GM12878 (cell line): ENCODE results near the gene NSG2. TPM values are rescaled to one million over a fixed set of nuclear protein-coding genes. Genes with fewer than 3 reads are reported as not detected.

Experiments
- ATAC-seq: fragments of 200-7000 bp; cut with Tn5 transposase; 3 replicates; pipeline ENCODE4 v1.9.1; 2020; ENCODE audit warnings: mild to moderate bottlenecking, moderate library complexity
- BruUV-seq: library from RNA; stranded (reverse); fragments of 400-500 nt; replicated peaks from 2 replicates; lab custom pipeline; 2021; lab: Mats Ljungman, UMichigan
- CTCF ChIA-PET: fragments of 300-600 bp; sonication (Branson Sonifier 250); formaldehyde crosslinking; extraction: SDS; loops from one replicate; lab custom pipeline; 2021; ENCODE audit warnings: inconsistent platforms; lab: Yijun Ruan, JAX
- POLR2A ChIA-PET: fragments of 350-600 bp; formaldehyde crosslinking; extraction: SDS; loops from one replicate; lab custom pipeline; 2021; ENCODE audit warnings: inconsistent platforms; lab: Charles Lee
- RAD21 ChIA-PET: fragments of 300-600 bp; sonication (Branson Sonifier 250); formaldehyde crosslinking; loops from one replicate; lab custom pipeline; 2023; ENCODE audit warnings: antibody characterized with exemption; ENCODE audit not compliant: unreplicated experiment; lab: Charles Lee
- SMC1A ChIA-PET: fragments of 300-600 bp; sonication (Branson Sonifier 250); formaldehyde crosslinking; loops from one replicate; lab custom pipeline; 2023; ENCODE audit not compliant: unreplicated experiment, uncharacterized antibody; lab: Charles Lee
- DNase-seq: peaks from one replicate; pipeline ENCODE4 v3.0.0-alpha.2; 2011; ENCODE audit warnings: low read depth, low spot score
- FAIRE-seq: peaks from 3 replicates; lab custom pipeline; 2011; peaks lifted over from hg19 to GRCh38; lab: Jason Lieb, UNC
- H2AFZ ChIP-seq: 2 replicates; pipeline ENCODE4 v1.6.0; 2011; ENCODE audit warnings: low read depth, low read length, control low read depth; ENCODE audit not compliant: control insufficient read depth
- H3K27ac ChIP-seq: 2 replicates; pipeline ENCODE4 v1.5.1; 2011; ENCODE audit warnings: control low read depth; ENCODE audit not compliant: control insufficient read depth, insufficient read depth
- H3K27me3 ChIP-seq, 2 experiments: replicated peaks in 1 of 2; 2 replicates each; pipeline versions ENCODE4 v1.6.0 to v1.6.1; 2011; ENCODE audit warnings: low read length in 1 of 2; ENCODE audit not compliant: control insufficient read depth in 2 of 2, insufficient read depth in 2 of 2
- H3K36me3 ChIP-seq, 2 experiments: 2 replicates each; pipeline ENCODE4 v1.5.1; 2011; ENCODE audit warnings: low read length in 1 of 2; ENCODE audit not compliant: control insufficient read depth in 2 of 2, insufficient read depth in 2 of 2
- H3K4me1 ChIP-seq: 2 replicates; pipeline ENCODE4 v1.6.1; 2011; ENCODE audit warnings: mild to moderate bottlenecking, low read length, moderate library complexity, mixed read lengths; ENCODE audit not compliant: control insufficient read depth, insufficient read depth
- H3K4me2 ChIP-seq: 2 replicates; pipeline ENCODE4 v1.6.0; 2011; ENCODE audit warnings: control low read depth; ENCODE audit not compliant: control insufficient read depth, insufficient read depth
- H3K4me3 ChIP-seq: fragments of 200-600 bp; sonication (generic); 2 replicates; pipeline ENCODE4 v1.5.1; 2016
- H3K79me2 ChIP-seq: 2 replicates; pipeline ENCODE4 v1.6.0; 2011; ENCODE audit warnings: low read length; ENCODE audit not compliant: control insufficient read depth, insufficient read depth
- H3K9ac ChIP-seq: 2 replicates; pipeline ENCODE4 v1.8.0; 2011; ENCODE audit warnings: low read length, control low read depth, mixed read lengths; ENCODE audit not compliant: control insufficient read depth, insufficient read depth
- H3K9me3 ChIP-seq: replicated peaks from 3 replicates; pipeline ENCODE4 v1.5.1; 2011; ENCODE audit warnings: mild to moderate bottlenecking, low read length; ENCODE audit not compliant: control insufficient read depth, insufficient read depth
- H4K20me1 ChIP-seq: 2 replicates; pipeline ENCODE4 v1.6.0; 2011; ENCODE audit not compliant: control insufficient read depth, insufficient read depth
- BRCA1 ChIP-seq: IDR thresholded peaks from 2 replicates; pipeline ENCODE4 v1.6.1; 2011; ENCODE audit warnings: low read depth, low read length, improper control_type of control experiment
- MXI1 ChIP-seq: fragments of 150-350 bp; IDR thresholded peaks from 2 replicates; pipeline ENCODE4 v1.6.1; 2011; ENCODE audit warnings: low read depth, mild to moderate bottlenecking, inconsistent platforms, low read length, improper control_type of control experiment
- NBN ChIP-seq: fragments of 450-650 bp; IDR thresholded peaks from 2 replicates; pipeline ENCODE4 v1.6.1; 2016
- NR2C2 ChIP-seq: IDR thresholded peaks from 2 replicates; pipeline ENCODE4 v1.6.1; 2011; ENCODE audit warnings: borderline replicate concordance, low read depth; ENCODE audit not compliant: control insufficient read depth, insufficient read length
- WGBS: methylation state at CpG from one replicate; pipeline ENCODE4 v1.1.6; 2016; ENCODE audit warnings: low lambda C conversion rate; ENCODE audit not compliant: insufficient replicate concordance, insufficient coverage; ENCODE audit errors: missing lambda C conversion rate; 5-methylcytosine and 5-hydroxymethylcytosine counted together
- in situ Hi-C: fragments of 300-500 bp; cut with MboI; formaldehyde crosslinking; loops from 9 replicates; pipeline ENCODE4 v1.14.3; 2018; ENCODE audit warnings: mixed read lengths
- intact Hi-C: fragments of 100-400 bp; cut with micrococcal nuclease; formaldehyde crosslinking; loops from one replicate; pipeline ENCODE4 v1.14.2; 2022; ENCODE audit not compliant: unreplicated experiment
- polyA plus RNA-seq, 11 experiments: library from polyadenylated mRNA; depleted of rRNA in 4 of 11; unstranded in 6 of 11; stranded (reverse) in 5 of 11; fragments of >200 nt; fragmentation: Nextera tagmentation in 4 of 11; fragmentation: Illumina TruSeq in 1 of 11; extraction: Ambion mirVana in 4 of 11; extraction: Trizol in 1 of 11; gene quantifications; 1 replicate in 1 of 11; 2 replicates in 10 of 11; pipeline versions ENCODE4 v1.2.1 to v1.2.3, GENCODE V29; 2011 to 2016; ENCODE audit warnings: inconsistent platforms in 2 of 11, missing spikeins in 2 of 11, low read depth in 1 of 11
- total RNA-seq, 4 experiments: library from RNA; depleted of rRNA in 3 of 4; stranded (reverse); fragments of >200 nt in 3 of 4; fragmentation: Illumina TruSeq in 1 of 4; extraction: Trizol in 1 of 4; gene quantifications; 2 replicates each; pipeline versions ENCODE4 v1.2.1 to v1.2.3, GENCODE V29; 2013 to 2021
- TF ChIP-seq, protein P1 (sequence below): fragments of 450-650 bp; IDR thresholded peaks from 2 replicates; pipeline ENCODE4 v1.6.1; 2016; ENCODE audit warnings: mild to moderate bottlenecking, moderate library complexity, borderline replicate concordance
- TF ChIP-seq, protein P2 (sequence below): IDR thresholded peaks from 2 replicates; pipeline ENCODE4 v1.6.1; 2011; ENCODE audit warnings: low read depth, low read length, improper control_type of control experiment, borderline replicate concordance
- TF ChIP-seq, protein P3 (sequence below): fragments of 450-650 bp; formaldehyde crosslinking; IDR thresholded peaks from 2 replicates; pipeline ENCODE4 v1.4.0; 2020; ENCODE audit warnings: mild to moderate bottlenecking, moderate library complexity
- TF ChIP-seq, protein P4 (sequence below): fragments of 150-350 bp; IDR thresholded peaks from 2 replicates; pipeline ENCODE4 v1.6.1; 2014; ENCODE audit warnings: mild to moderate bottlenecking, low read depth, low read length
- TF ChIP-seq, protein P5 (sequence below): fragments of 450-650 bp; IDR thresholded peaks from 2 replicates; pipeline ENCODE4 v1.6.1; 2014; ENCODE audit warnings: mild to moderate bottlenecking

NSG2 gene
- total and polyA plus RNA-seq, 10 of the 15 experiments (the other 5 are each of a cell fraction or from before 2014, with no cell fraction given), result 0.04 to 0.14 TPM; not detected in 8

DNA sequence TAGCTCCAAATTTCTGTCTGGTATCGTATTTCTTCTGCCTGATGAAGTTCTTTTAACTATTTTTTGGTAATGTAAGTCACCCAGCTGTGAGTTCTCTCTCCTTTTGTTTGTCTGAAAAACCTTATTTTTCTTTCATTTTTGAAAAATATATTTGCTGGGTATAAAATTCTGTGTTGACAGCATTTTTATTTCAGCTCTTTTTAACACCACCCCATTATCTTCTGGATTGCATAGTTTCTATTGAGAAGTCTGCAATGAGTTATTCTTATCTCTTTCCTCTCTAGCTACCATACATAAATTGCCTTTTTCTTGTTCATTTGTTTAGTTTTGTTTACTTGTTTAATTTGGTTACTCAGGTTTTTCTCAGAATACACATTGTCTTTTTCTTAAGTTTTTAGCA is 109.1 kb downstream of the NSG2 start (continued):
- TF ChIP-seq, protein P1, sequence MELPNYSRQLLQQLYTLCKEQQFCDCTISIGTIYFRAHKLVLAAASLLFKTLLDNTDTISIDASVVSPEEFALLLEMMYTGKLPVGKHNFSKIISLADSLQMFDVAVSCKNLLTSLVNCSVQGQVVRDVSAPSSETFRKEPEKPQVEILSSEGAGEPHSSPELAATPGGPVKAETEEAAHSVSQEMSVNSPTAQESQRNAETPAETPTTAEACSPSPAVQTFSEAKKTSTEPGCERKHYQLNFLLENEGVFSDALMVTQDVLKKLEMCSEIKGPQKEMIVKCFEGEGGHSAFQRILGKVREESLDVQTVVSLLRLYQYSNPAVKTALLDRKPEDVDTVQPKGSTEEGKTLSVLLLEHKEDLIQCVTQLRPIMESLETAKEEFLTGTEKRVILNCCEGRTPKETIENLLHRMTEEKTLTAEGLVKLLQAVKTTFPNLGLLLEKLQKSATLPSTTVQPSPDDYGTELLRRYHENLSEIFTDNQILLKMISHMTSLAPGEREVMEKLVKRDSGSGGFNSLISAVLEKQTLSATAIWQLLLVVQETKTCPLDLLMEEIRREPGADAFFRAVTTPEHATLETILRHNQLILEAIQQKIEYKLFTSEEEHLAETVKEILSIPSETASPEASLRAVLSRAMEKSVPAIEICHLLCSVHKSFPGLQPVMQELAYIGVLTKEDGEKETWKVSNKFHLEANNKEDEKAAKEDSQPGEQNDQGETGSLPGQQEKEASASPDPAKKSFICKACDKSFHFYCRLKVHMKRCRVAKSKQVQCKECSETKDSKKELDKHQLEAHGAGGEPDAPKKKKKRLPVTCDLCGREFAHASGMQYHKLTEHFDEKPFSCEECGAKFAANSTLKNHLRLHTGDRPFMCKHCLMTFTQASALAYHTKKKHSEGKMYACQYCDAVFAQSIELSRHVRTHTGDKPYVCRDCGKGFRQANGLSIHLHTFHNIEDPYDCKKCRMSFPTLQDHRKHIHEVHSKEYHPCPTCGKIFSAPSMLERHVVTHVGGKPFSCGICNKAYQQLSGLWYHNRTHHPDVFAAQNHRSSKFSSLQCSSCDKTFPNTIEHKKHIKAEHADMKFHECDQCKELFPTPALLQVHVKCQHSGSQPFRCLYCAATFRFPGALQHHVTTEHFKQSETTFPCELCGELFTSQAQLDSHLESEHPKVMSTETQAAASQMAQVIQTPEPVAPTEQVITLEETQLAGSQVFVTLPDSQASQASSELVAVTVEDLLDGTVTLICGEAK, result no peak
- TF ChIP-seq NBN, result no peak
- no peak for TF ChIP-seq BRCA1

DNA sequence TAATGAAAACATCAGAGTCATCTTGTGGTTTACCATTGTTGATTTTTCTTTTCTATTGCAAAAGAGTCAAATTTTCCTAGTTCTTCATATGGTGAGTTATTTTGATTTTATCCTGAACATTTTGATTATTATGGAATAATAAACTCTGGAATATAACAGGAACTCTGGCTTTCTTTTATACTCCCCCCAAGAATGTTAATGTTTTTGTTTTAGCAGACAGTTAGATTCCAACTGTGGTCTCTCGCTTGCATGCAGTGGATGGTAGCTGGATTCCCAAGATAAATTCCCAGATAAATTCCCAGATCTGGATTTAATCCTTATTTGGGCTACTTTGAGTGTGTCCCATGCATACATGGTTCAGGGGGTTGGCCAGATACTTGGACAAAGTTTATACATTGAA is 109.8 kb downstream of the NSG2 start:
- in situ Hi-C loops (no loop called here), intact Hi-C loops (no loop called here)
- WGBS, result 0% methylated on average over 1 of the region's 1 CpG
- Histone ChIP-seq H3K4me2 (no peak overlapping the region), H3K36me3 (no peaks in the 10 kb centered on the region), H3K27ac (no peak overlapping the region), H3K4me1 (no peaks in the 10 kb centered on the region), H3K79me2 (no peaks in the 10 kb centered on the region), H3K9ac (no peak overlapping the region), H3K27me3 (no peaks in the 10 kb centered on the region; a peak in 2 of 4 replicates), H4K20me1 (no peaks in the 10 kb centered on the region), H3K4me3 (no peak overlapping the region), H3K9me3 (peaks cover 2% of the 10 kb centered on the region; the same call in 2 of the 3 replicates), H2AFZ (no peak overlapping the region)
- no TSS peak for BruUV-seq
- ChIA-PET RAD21 (no interaction called here), SMC1A (no interaction called here), POLR2A (no interaction called here), CTCF (no interaction called here)
- FAIRE-seq (no peak), ATAC-seq (no peak), DNase-seq (no peak)
- TF ChIP-seq MXI1 (no peak), NR2C2 (no peak)
- TF ChIP-seq, protein P2, sequence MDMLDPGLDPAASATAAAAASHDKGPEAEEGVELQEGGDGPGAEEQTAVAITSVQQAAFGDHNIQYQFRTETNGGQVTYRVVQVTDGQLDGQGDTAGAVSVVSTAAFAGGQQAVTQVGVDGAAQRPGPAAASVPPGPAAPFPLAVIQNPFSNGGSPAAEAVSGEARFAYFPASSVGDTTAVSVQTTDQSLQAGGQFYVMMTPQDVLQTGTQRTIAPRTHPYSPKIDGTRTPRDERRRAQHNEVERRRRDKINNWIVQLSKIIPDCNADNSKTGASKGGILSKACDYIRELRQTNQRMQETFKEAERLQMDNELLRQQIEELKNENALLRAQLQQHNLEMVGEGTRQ, result no peak
- TF ChIP-seq, protein P3, sequence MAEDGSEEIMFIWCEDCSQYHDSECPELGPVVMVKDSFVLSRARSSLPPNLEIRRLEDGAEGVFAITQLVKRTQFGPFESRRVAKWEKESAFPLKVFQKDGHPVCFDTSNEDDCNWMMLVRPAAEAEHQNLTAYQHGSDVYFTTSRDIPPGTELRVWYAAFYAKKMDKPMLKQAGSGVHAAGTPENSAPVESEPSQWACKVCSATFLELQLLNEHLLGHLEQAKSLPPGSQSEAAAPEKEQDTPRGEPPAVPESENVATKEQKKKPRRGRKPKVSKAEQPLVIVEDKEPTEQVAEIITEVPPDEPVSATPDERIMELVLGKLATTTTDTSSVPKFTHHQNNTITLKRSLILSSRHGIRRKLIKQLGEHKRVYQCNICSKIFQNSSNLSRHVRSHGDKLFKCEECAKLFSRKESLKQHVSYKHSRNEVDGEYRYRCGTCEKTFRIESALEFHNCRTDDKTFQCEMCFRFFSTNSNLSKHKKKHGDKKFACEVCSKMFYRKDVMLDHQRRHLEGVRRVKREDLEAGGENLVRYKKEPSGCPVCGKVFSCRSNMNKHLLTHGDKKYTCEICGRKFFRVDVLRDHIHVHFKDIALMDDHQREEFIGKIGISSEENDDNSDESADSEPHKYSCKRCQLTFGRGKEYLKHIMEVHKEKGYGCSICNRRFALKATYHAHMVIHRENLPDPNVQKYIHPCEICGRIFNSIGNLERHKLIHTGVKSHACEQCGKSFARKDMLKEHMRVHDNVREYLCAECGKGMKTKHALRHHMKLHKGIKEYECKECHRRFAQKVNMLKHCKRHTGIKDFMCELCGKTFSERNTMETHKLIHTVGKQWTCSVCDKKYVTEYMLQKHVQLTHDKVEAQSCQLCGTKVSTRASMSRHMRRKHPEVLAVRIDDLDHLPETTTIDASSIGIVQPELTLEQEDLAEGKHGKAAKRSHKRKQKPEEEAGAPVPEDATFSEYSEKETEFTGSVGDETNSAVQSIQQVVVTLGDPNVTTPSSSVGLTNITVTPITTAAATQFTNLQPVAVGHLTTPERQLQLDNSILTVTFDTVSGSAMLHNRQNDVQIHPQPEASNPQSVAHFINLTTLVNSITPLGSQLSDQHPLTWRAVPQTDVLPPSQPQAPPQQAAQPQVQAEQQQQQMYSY (CRISPR knock-in tag), result no peak
- TF ChIP-seq, protein P4, sequence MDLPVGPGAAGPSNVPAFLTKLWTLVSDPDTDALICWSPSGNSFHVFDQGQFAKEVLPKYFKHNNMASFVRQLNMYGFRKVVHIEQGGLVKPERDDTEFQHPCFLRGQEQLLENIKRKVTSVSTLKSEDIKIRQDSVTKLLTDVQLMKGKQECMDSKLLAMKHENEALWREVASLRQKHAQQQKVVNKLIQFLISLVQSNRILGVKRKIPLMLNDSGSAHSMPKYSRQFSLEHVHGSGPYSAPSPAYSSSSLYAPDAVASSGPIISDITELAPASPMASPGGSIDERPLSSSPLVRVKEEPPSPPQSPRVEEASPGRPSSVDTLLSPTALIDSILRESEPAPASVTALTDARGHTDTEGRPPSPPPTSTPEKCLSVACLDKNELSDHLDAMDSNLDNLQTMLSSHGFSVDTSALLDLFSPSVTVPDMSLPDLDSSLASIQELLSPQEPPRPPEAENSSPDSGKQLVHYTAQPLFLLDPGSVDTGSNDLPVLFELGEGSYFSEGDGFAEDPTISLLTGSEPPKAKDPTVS, result no peak
- TF ChIP-seq, protein P5, sequence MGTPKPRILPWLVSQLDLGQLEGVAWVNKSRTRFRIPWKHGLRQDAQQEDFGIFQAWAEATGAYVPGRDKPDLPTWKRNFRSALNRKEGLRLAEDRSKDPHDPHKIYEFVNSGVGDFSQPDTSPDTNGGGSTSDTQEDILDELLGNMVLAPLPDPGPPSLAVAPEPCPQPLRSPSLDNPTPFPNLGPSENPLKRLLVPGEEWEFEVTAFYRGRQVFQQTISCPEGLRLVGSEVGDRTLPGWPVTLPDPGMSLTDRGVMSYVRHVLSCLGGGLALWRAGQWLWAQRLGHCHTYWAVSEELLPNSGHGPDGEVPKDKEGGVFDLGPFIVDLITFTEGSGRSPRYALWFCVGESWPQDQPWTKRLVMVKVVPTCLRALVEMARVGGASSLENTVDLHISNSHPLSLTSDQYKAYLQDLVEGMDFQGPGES, result no peak
